Activated naive CD4-positive, alpha-beta T cell treated with anti-CD3 and anti-CD28 coated beads, Interleukin-2, amount 50 U/mL, for 16 hours (primary cell): ENCODE results near the gene NLRP11.

Experiments used
- DNase-seq: peaks from one replicate; pipeline ENCODE4 v3.0.0-alpha.2; 2020

NLRP11 gene

DNA sequence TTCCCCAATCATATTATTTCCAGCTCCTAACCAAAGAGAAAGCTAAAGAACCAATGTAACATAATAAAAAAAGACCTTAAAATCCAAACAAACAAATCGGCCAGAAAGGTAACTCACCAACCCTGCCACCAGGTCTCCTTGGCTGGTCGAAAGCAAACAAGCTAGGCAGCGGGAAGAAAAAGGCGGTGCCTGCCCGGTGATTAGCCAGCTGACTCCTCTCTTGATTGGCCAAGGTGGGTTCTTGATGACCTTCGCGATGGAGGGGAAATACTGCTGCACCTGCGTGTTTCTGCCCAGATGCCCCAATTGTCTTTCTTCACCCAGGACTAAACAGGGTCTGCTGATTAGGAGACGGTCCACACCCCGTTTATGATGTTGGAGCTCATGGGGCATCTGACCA is at the start of gene NLRP11:
NLRP11 (minus strand) TSS at position 154 of the 400 bp plus-strand sequence. CDS start 13,825 bp downstream, outside the sequence.
- DNase-seq = no peak

DNA sequence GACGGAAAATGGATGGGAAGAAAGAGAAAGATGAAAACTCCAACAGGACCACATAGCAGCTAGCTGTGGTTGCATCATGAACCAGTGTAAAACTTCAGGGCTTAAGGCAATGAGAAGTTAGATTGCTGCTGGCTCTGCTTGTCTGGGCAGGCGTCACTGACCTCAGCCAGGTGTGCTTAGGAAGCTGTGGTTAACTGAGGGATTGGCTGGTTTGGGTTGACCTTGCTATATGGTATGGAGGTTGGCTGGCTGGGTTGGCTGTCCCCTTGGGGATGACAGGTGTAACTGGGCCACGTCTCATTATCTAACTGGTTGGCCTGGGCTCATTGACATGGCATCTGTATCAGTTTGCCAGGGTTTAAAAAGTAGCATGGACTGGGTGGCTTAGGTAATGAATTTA is 45.4 kb upstream of the NLRP11 start:
- DNase-seq = no peak

DNA sequence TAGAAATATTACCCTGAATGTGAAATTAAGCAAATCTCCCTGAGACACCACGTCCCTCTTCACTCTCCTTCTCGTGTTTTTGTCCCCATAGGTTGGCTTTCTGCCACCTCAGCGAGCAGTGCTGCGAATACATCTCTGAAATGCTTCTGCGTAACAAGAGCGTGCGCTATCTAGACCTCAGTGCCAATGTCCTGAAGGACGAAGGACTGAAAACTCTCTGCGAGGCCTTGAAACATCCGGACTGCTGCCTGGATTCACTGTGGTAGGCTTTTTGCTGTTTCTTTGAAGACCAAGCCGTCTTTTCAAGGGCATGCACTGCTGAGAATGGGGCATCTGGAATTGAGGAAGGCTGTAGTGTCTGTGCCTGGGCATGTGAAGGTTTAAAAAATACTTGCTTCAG is 38.9 kb upstream of the NLRP11 start:
- no peak for DNase-seq

DNA sequence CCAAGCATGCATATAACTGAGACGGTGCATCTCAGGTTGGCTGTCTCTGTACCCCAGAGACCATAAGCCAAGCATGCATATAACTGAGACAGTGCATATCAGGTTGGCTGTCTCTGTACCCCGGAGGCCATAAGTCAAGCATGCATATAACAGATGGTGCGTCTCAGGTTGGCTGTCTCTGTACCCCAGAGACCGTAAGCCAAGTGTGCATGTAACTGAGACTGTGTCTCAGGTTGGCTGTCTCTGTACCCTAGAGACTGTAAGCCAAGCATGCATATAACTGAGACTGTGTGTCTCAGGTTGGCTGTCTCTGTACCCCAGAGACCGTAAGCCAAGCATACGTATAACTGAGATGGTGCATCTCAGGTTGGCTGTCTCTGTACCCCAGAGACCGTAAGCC is 35.3 kb upstream of the NLRP11 start:
- no peak for DNase-seq

DNA sequence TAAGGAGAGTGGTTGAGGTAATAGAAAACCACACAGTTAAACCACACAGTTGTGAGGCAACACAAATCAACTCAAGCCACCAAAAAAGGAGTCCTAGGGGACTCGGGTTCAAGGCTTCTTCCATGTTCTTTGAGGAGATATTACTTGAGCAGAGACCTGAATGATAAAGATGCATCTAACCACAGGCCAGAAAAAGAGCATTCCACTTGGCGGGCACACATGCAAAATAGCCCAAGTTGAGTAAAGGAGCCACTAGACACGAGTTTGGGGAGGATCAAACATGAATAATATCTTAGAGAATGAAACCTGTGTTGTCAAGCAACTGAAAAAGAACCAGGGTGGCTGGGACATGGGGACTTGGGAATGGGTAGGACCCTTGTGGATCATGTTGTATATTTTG is 34.7 kb upstream of the NLRP11 start:
- DNase-seq = no peak

DNA sequence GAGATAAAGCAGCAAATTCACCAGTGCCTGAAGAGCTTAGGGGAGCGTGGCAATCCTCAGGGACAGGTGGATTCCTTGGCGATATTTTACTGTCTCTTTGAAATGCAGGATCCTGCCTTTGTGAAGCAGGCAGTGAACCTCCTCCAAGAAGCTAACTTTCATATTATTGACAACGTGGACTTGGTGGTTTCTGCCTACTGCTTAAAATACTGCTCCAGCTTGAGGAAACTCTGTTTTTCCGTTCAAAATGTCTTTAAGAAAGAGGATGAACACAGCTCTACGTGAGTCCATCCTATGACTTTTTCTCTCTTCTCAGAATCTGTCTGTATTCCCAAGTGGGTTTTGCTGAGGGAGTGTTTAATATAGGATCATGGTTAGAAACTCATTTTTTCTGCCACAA is 27.2 kb upstream of the NLRP11 start:
- no peak for DNase-seq

GRCh38 chr19:55858401-55858800 is 26.6 kb upstream of the NLRP11 start:
- no peak for DNase-seq

DNA sequence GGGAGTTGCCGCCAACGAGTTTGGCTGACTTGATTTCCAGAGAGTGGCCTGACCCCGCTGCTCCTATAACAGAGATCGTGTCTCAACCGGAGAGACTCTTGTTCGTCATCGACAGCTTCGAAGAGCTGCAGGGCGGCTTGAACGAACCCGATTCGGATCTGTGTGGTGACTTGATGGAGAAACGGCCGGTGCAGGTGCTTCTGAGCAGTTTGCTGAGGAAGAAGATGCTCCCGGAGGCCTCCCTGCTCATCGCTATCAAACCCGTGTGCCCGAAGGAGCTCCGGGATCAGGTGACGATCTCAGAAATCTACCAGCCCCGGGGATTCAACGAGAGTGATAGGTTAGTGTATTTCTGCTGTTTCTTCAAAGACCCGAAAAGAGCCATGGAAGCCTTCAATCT is 26.2 kb upstream of the NLRP11 start:
- no peak for DNase-seq

DNA sequence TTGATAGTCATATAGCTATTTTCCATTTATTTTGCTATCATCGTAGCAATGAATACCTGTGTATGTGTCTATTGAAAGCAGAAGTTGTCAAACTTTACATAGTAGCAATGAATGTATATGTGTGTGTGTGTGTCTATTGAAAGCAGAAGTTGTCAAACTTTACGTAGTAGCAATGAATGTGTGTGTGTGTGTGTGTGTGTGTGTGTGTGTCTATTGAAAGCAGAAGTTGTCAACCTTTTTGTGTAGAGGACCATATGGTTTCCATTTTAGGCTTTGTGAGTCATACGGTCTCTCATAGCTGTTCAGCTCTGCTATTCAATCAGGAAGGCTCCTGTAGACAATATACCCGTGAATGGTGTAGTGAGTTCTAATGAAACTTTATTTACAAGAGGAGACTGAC is 25.4 kb upstream of the NLRP11 start:
- DNase-seq = no peak

- no peak for DNase-seq
These were observed 23.4 kb upstream of the NLRP11 start for GRCh38 chr19:55855160-55855559.

DNA sequence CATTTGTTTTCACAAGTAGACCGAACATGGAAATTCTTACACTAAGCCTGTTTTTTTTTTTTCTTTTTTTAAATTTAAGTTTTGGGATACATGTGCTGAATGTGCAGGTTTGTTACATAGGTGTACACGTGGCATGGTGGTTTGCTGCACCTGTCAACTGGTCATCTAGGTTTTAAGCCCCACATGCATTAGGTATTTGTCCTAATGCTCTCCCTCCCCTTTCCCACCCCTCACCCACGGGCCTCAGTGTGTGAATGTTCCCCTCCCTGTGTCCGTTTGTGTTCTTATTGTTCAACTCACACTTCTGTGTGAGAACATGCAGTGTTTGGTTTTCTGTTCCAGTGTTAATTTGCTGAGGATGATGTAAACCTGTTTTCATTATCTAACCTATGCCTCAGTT is 7.1 kb upstream of the NLRP11 start:
- no peak for DNase-seq

GRCh38 chr19:55838251-55838650 is 6.5 kb upstream of the NLRP11 start:
- no peak for DNase-seq

GRCh38 chr19:55836340-55836739 is 4.5 kb upstream of the NLRP11 start, which contains the start of gene NLRP4:
NLRP4 (plus strand) TSS chr19:55836540; CDS start chr19:55852081, 15,541 bp downstream.
- DNase-seq = no peak

DNA sequence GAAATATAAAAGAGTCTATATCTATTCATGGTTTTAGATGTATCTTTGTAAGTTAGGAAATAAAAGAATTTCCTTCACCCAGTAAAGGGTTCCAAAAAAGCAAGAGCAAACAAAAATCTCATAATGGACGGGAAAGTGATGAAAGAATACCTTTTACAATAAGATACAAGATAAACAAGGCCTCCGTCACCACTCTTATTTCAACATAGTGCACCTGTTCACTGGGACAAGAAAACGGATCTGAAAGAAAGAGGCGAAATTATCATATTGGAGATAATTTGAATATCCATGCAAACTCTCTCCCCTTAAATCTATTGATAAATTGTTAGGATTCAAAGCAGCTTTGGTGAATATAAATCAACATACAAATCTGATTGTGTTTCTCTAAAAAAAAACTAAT is 877 bp upstream of the NLRP11 start:
- DNase-seq = no peak

DNA sequence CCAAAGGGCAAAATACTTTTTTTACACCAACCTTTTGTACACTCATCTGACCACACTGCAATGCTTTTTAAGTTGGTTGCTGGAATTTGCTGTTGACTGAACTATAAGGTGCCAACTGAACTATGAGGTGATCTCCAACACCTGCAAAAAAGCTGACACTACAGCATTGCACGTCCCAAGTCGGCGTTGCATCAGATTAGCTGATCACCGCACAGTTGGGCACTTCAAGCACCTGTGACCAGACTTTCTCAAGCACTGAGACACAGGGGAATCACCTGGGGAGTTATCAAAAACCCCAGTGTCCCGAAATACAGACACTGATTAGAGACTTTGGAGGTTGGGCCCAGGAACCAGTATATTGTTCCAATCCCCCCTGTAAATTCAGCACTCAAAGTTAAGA is 1.1 kb downstream of the NLRP11 start:
- DNase-seq = no peak

DNA sequence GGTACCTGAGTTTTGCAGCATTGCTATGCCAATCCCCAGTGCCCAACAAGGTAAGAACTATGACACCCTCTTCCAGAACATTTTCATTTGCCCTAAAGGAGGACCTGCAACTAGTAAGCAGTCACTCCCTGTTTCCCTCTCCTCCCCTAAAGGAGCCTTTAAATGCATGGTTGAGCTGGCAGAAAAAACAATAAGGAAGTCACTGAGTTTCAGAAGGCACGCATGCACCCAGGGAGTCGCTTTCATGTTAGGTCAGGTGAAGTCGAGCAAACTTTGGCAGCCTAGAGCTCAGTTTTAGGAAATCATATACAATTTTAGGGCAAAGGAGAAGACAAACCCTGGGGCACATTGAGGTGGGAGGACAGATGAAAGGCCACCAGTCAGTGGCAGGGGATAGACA is 11.8 kb downstream of the NLRP11 start:
- no peak for DNase-seq

- no peak for DNase-seq
These were observed 17.9 kb downstream of the NLRP11 start for GRCh38 chr19:55813906-55814305.

DNA sequence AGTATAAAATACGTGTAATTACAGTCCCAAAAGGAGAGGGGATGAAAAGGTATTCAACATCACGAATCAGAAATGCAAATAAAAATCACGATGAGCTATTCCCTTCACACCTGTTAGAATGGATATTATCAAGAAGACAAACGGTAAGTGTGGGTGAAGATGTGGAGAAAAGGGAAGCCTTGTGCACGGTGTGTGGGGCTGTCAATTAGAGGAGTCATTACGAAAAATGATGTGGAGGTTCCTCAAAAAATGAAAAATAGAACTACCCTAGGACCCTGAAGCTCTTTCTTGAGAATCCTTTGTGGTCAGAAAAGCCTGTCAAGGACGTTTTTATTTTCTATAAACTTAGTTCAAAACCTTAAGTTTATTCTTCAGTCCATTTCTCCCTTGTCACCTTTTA is 19.4 kb downstream of the NLRP11 start:
- no peak for DNase-seq

DNA sequence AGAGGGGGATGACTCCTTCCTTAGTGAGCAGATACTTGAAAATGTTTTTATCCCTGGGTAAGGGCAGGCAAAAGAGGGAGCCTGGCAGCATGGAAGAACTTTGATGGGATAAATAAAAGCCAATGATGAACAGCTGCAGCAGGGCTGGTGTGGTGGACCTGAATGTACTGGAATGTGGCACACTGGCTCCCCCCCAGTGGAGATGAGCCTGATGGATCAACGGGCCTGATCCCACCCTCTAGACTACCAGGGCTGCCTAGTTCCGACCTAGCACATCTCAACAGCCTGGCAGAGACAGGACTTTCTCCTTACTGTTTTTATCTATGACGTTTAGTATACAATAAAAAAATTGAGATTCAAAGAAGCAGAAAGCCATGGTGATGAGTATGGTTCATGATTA is 20.5 kb downstream of the NLRP11 start:
- DNase-seq = no peak

DNA sequence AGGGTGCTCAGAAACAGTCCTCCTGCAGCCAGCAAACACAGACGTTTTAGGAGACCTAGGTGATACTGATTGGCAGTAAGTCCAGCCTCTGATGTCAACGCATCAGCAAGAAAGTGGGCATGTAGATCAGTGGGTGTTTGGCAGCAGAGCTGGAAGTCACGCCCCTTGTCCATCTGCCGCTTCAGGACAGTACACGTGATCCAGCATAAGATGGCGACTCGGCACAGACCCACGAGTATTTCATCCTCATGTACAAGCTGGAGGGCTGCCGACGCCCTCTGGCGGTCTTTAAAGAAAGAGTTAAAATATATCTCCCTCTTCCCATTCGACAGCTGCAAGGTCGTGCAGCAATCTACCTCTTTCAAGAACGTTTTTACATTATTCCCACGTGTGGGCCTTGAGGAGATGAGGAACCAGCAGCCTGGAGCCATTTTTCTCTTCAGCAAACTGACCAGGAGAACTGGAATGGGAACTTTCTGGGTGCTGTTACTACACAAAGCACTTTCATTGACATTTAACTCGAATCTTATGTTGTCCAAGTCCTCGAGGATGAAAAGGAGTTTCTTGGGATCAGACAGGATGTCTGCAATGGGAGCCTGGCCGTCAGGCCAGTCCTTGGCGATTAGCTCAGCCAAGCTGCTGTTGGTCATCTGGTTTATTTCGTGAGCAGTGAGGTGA is 22.3 kb downstream of the NLRP11 start:
- DNase-seq = peak; percentile 36

- DNase-seq = no peak
These were observed 29.5 kb downstream of the NLRP11 start for GRCh38 chr19:55802281-55802680.

GRCh38 chr19:55801416-55801815 is 30.4 kb downstream of the NLRP11 start:
- no peak for DNase-seq

GRCh38 chr19:55795021-55795420 is 36.8 kb downstream of the NLRP11 start:
- DNase-seq = no peak

DNA sequence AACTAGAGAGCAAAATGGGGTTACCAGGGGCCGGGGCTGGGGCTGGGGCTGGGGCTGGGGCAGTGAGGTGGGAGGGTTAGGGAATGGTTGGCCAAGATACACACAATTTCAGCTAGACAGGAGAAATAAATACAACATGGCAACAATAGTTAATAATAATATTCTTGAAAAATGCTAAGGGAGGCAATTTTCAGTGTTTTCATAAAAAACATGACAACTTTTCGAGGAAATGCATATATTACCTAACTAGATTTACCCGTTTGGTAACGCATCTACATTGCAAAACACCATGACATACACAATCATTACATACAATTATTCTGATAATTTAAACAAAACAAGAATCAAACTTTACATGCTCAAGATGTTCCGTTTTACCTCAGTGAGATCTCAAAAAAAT is 50.7 kb downstream of the NLRP11 start:
- no peak for DNase-seq

DNA sequence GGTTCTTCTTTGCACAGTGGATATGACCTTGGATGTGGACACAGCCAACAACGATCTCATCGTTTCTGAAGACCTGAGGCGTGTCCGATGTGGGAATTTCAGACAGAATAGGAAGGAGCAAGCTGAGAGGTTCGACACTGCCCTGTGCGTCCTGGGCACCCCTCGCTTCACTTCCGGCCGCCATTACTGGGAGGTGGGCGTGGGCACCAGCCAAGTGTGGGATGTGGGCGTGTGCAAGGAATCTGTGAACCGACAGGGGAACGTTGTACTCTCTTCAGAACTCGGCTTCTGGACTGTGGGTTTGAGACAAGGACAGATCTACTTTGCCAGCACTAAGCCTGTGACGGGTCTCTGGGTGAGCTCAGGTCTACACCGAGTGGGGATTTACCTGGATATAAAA is 53.5 kb downstream of the NLRP11 start:
- no peak for DNase-seq
